WI38 (cell line): ENCODE data around the gene VCAN.

Source experiments
- H3K4me3 ChIP-seq: 2 replicates; pipeline ENCODE4 v1.5.1; 2011; ENCODE audit warnings: low read depth, mild to moderate bottlenecking, control low read depth, low read length
- CTCF ChIP-seq: IDR thresholded peaks from 2 replicates; pipeline ENCODE4 v1.5.1; 2012; ENCODE audit warnings: low read depth, mild to moderate bottlenecking, control low read depth, low read length

VCAN gene

GRCh38 chr5:83471405-83472212 is at the start of gene VCAN:
VCAN (plus strand) TSS chr5:83471744; CDS start chr5:83483519, 11,775 bp downstream.
- peak within 1 kb of the TSS; percentile 65 for H3K4me3 ChIP-seq
- TF ChIP-seq CTCF, result no peak

GRCh38 chr5:83422284-83422683 is 49.3 kb upstream of the VCAN start:
- no peak overlapping the region for H3K4me3 ChIP-seq
- TF ChIP-seq CTCF, result no peak

GRCh38 chr5:83426855-83427254 is 44.7 kb upstream of the VCAN start:
- no peak for TF ChIP-seq CTCF
- H3K4me3 ChIP-seq, result no peak overlapping the region

GRCh38 chr5:83428126-83428525 is 43.4 kb upstream of the VCAN start:
- no peak for TF ChIP-seq CTCF
- no peak overlapping the region for H3K4me3 ChIP-seq

GRCh38 chr5:83428890-83429289 is 42.7 kb upstream of the VCAN start:
- TF ChIP-seq CTCF, result no peak
- H3K4me3 ChIP-seq, result no peak overlapping the region

- TF ChIP-seq CTCF, result peak; percentile 94
- no peak overlapping the region for H3K4me3 ChIP-seq
Measured at GRCh38 chr5:83430130-83431010, 41.2 kb upstream of the VCAN start.

- no peak for TF ChIP-seq CTCF
- H3K4me3 ChIP-seq, result no peak overlapping the region
Measured at GRCh38 chr5:83433891-83434290, 37.7 kb upstream of the VCAN start.
